Activated CD8-positive, alpha-beta memory T cell treated with anti-CD3 and anti-CD28 coated beads, Interleukin-2, amount 50 U/mL, for 1 hour (primary cell): Measurements from ENCODE around the gene MTCH1.

Source experiments
- DNase-seq: peaks from one replicate; pipeline ENCODE4 v3.0.0-alpha.2; 2020; ENCODE audit errors: extremely low read depth

The MTCH1 gene

DNA sequence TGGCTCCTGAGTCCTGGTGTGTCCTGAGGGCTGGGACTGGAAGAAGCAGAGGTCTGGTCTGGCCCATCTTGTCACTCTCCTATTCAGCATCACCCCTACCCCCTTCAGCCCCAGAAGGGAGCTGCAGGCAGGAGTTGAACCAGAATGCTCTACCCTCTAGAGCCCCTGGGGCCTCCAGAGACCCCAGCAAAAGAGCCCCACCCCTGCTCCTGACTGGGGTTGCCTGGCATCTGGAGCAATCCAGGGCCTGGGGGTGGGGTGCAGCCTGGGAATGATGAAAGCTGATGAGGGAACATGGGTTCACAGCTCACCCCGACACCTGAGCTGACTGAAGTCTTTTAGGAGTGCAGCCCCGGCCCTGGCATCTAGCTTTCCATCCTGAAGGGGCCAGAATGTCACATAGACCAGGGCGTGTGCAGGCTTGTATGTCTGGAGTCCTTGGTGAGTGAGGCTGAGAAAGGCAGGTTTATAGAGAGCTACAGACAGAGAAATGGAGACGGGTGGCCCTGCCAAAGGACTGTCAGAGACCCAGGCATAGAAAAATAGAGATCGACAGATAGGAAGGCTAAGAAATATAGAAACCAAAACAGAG lies 31.7 kb upstream of the MTCH1 start:
- no peak for DNase-seq

DNA sequence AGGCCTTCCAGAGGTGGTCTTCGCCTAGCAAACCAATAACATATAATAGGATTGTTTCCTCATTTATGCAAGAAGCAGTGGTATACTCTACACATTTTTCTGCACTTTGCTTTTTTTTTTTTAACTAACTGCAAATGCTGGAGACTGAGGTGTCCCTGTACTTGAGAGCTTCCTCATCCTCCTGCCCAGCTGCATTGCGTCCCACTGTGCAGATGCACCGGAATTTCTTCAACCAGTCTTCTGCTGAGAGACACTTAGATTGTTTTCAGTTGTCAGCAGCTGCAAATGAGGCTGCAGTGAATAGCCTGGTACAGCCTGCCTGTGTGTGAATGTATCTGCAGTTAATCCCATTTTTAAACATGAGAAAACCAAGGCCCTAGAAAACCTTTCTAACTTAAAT lies 31.0 kb upstream of the MTCH1 start:
- no peak for DNase-seq

DNA sequence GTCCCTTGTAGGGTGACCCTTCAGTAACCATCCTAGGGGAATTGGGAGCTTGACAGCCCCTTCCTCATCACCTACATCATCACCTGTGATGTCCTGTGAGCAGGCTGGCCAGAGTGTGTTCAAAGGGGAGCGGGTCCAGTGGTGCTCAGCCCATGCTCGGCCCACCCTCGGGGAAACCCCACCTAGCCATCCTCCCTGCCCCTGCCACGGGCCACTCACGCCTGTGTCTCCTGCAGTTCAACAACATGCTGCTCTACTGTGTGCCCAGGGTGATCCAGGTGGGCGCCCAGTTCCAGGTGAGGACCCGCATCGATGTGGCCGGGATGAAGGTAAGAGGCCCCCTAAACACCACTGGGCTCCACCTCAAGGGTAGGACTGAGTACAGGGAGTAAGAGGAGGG lies 29.5 kb upstream of the MTCH1 start:
- DNase-seq = no peak

DNA sequence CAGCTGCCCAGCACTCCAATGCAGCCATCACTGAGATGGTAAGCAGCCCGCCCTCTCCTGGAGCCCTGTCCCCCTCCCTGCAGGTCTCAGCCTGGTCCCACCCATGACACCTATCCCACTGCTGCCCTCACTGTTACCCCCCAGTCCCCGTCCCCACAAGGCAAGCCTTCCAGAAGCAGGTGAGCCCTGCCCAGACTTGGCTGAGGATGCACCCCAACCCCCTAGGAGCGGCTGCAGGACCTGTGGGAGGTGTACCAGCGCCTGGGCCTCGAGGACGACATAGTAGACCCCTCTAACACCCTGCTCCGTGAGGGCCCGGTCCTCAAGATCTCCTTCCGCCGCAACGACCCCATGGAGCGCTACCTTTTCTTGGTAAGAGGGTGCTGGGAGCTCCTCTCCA lies 28.7 kb upstream of the MTCH1 start:
- DNase-seq = no peak

DNA sequence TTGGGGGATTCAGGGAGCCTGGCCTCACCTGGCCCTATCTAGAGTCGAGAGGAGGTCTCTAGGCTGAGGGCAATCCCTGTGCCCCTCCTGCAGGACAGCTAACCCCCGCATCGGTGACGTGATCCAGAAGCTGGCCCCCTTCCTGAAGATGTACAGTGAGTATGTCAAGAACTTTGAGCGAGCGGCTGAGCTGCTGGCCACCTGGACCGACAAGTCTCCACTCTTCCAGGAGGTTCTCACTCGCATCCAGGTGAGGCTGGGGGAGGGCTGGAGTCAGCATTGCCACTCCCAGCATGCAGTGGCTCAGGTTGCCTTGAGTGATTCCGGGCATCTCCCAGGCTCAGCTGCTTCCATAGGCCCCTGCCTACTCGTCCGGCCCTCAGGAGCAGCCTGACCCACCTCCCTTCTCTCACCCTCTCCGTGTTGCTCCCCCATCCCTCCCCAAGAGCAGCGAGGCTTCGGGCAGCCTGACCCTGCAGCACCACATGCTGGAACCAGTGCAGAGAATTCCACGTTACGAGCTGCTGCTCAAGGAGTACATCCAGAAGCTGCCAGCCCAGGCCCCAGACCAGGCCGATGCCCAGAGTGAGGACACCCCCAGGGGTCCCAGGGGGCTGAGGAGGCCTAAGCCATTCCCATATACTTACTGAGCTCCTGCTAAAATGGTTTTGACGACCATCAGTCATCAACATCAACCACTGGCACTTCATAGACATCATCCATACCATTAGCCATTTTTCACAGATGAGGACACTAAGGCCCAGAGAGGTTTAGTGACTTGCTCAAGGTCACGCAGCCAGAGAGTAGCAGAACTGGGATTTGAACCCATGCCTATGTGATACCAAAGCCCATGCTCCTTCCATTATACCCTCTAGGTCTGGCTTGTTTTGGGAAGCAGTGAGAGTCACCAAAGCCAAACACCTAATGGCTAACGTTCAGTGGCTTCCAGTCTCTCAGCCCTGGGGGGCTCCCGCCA lies 27.8 kb upstream of the MTCH1 start:
- DNase-seq = no peak

DNA sequence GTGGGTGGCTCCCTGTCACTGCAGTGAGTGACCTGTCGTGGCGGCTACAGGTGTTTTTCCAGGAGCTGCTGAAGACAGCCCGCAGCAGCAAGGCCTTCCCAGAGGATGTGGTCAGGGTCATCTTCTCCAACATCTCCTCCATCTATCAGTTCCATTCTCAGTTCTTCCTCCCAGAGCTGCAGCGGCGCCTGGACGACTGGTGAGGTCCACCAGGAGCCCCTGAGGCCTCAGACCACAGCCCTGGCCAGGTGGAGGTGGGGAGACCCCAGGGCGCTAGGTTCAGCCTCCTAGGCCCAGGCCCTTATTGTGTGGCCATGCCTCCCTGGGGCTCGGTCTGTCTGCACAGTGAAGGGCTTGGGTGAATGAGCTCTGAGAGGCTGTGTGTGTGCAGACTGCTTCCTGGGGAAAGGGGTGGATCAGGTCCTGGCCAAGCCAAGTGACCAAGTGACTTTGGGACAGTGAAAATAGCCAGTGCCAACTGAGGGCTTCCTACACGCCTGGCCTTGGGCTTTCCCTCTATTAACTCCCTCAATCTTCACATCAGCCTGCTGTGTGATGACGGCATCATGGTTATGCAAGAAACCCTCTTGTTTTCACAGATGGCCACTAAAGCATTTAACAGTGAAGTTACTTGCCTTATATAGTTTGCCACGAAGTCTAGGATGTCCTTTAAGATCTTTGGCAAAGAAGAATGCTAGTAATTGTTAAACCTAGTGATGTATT lies 25.8 kb upstream of the MTCH1 start:
- no peak for DNase-seq

DNA sequence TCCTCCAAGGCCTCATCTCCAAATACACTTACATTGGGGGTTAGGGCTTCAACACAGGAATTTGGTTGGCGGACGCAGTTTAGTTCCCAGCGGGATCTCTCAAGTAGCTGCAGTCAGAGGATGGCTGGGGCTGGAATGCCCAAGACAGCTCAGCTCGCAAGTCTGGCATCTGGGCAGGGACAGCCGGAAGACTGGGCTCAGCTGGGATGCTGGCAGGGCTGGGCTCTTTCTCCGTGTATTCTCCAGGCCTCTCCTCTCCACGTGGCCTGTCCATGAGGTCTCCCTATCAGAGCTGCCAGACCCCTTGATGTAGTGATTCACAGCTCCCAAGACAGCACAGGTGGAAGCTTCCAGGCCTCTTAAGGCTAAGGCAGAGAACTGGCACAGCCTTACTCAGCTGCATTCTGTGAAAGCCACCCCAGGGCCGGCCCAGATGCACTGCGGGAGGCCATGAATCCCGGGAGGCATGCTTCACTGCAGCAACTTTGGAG lies 24.5 kb upstream of the MTCH1 start:
- DNase-seq = no peak

DNA sequence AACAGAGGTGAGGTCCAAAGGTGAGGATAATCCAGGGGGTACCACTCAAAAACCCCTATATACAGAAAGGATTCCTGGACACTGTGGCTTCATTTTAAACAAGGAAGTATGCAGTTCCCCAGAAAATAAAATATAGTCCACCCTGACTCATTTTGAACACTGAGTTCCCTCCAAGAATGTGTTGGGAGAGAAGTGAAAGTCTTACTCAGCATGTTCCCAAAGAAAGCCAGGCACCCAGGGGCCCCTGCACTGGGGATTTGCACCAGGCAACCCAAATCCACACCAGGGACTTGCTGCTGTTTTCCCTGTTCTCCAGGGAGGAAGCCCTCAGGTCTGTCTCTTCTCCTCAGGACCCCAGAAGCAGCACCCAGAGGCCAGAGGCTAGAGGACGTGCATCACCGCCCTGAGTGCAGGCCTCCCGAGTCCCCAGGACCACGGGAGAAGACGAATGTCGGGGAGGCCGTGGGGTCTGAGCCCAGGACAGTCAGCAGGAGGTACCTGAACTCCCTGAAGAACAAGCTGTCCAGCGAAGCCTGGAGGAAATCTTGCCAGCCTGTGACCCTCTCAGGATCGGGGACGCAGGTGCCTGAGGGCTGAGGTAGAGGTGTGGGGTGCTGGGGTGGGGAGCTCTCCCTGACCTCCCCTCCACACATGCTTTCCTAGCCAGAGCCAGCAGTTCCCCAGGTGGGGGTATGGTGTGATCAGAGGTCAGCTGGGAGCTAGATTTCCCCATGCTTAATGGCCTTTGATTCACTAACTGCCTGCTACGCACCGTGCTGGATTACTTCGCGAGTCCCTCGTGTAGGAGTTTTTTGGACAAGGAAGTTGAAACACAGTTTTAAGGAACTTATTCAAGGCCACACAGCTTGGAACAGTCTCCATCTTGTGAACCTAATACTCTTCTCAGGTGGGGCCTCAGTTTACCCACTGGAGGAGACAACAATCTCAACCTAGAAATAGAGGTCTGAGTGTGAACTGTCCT lies 22.8 kb upstream of the MTCH1 start:
- no peak for DNase-seq

DNA sequence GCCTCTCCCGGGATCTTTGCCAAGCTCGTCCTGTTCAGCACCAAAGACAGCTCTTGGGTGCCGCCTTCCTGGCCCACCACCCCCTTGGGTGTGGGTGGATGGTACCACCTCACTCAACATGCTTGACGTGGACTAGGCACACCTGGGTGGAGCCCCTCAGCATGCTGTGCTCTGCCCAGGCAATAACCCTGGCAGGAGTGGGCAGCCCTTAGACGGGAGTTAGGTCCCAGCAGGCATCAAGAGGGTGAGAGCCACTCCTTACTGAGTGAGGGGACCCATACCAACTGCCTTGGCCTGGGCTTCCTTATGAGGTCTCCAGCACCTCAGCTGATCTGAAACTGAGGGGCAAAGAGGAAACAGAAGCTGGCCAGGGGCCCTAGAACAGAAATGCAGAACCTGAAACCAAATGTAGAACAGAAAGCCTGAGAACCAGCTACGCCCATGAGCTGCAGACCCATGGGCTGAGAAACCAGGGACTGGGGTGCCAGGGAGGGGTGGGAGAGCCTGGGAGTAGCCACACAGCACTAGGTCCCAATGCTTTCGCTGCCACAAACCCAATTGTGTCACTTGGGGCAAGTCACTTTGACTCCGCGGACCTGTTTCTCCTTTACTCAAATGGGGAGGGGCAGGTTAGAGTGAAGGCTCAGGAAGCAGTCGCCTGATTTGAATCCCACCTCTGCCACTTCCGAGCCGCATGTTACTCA lies 21.5 kb upstream of the MTCH1 start:
- no peak for DNase-seq

DNA sequence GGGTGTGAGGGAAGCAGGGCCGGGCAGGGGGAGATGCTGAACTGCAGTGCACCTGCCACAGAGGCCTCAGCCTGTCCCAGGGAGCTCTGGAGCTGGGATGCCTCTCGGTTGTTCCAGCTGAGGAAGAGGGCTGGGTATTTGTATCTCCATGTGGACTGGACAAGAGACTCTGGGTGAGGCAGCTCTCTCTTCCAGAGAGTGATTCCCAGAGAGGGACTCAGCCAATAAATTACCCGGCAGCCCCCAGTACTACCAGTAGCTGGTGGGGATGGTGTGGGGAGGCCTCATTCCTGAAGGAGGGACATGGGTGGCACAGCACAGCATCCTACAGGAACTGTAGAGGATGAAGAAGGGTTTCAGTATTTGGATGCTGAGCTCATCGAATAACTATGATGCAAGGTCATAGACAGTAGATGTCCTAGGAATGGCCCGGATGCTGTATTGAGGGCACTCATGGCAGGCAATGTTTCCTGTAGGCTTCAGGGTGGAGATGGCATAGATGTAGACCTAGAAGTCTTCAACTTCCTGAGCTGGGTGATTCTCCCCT lies 20.9 kb upstream of the MTCH1 start:
- no peak for DNase-seq

DNA sequence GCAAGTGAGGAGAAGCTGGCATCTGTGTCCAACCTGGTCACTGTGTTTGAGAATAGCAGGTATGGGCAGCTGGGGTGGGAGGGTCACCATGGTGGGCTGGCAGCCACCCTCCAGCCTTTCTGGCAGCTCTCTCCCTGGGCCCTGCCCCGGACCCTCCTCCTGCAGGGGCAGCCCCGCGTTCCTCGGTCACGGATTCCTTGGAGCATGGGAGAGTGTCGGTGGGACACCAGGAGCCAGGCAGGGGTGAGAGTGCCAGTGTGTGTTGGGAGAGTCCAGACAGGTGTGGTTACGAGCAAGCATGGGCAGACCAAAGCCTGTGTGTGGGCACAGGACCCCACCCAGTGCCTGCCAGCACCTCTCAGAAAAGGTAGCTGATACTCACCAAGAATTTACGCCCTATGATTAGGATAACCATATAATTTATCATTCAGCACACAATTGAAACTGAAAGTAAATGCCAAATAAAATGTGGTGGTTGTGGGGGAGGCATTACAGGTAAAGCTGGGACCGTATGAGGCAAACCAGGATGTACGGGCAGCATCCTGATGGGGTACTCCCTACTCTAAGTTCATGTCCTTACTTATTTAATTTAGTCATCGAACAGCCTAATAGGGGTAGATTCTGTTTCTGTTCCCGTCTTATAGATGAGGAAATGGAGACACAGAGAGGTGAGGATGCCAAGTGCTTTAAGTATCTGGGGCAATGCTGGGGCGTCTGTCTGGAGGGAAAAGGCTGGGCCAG lies 20.0 kb upstream of the MTCH1 start:
- no peak for DNase-seq

DNA sequence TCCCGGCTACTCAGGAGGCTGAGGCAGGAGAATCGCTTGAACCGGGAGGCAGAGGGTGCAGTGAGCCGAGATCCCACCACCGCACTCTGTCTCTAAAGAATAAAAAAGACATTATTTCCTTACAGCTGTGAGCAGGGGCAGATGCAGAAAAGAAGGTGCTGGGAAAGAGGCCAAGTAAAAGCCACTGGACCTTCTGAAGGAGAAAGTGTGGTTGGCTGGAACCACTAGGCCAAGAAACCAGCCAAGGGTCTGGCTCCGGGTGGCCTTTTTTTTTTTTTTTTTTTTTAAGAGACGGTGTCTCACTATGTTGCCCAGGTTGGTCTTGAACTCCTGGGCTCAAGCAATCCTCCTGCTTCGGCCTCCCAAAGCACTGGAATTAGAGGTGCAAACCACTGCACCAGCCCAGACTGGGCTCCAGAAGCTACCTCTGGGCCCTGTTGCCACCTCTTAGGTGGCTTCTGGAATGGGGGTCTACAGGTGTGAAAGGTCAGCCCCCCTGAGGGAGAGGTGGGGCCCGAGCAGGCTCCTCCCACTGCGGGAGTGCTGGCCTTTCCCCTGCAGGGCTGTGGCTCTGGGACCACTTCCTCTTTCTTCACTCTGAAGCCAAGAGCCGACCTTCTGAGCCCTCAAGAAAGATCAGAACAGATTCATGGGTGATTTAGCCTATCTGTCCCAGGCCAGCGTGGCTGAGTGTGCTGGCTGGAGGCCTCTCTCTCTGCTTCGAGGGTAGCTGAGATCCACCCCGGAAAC lies 19.2 kb upstream of the MTCH1 start, which contains the start of gene FGD2:
Gene FGD2 (plus strand): TSS at position 595 of the 750 bp plus-strand sequence. CDS start 163 bp downstream, outside the sequence.
- DNase-seq = no peak

DNA sequence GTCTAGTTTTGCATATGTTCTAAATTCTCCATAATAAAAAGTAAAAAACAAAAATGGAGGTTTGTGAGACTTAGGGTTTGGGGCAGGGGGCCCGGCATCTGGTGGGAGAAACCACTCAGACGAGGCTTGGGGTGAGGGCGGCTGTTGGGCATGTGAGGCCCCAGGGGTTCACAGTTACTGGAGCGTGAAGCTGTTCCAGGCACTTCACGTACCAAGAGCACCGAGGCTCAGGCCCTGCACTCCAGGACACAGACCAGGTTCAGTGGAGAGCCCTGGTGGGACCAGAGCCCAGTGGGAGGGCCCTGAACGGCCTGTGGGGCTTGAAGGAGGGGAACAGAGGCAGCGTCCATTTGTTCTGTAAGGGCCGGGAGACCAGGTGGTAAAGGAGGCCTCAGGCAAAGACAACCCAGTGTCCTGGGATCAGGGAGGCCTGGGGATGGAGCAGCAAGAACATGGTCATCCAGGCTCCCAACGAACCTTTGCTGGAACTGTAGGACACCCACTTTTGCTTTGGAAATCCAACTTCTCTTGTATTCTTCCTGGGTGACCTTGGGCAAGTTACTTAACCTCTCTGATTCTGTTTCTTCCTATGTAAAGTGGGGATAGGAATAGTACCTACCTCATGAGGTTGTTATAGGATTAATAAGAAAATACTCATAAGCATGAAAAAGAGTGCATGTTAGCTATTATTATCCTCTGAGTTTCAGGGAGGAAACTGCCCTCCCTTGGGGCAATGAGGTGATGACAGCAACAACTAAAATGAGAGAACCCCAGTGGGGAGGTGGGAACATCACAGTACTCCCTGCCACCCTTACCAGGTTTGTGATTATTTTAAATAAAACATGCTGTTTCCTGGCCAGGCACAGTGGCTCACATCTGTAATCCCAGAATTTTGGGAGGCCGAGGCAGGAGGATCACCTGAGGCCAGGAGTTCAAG lies 18.3 kb upstream of the MTCH1 start:
- DNase-seq = no peak

DNA sequence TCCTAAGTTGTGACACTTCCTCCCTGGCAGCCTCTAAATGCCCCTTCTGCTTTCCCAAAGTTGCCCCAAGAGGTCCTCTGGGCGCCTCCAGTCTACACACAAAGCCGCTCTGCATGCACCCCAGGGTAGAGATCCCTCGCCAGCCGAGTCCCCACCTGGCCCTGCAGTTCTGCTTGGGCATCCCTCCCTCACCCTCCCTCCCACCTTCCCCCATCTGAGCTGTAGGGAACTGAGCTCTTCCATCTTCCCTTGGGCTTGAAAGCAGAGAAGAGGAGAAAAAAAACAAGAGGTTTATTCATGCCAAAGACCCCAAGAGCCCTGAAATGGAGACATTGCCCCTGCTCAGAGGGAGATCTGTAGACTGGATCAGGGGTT lies 13.7 kb upstream of the MTCH1 start:
- no peak for DNase-seq

DNA sequence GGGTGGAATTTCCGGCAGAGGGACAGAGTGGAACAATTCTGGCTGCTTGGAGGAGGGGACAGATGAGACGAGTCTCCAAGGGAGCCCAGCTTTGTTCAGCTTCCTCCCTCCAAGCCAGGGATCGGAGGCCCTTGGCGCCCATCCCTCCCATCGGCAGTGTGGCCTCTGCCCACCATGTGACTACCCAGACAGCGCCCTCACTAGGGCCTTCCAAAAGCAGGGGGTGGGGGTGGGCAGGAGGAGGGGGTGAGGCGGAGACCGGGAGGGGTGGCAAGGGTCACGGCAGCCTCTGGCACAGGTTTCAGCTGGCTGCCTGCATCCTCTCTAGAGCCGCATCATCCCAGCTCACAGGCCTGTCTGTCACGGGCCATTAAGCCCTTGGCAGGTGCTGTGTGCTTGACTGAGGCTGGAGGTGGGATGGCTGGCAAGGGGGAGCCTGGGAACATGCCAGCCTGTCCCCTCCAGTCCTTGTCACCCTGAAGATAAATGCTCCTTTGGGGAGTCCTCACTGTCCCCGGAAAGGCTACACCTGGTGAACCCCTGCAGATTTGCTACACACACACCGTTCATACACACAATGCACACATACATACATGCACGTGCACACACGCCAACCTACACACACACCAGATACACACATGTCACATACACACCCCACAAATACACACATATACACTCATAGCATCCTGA lies 13.2 kb upstream of the MTCH1 start:
- DNase-seq = no peak

DNA sequence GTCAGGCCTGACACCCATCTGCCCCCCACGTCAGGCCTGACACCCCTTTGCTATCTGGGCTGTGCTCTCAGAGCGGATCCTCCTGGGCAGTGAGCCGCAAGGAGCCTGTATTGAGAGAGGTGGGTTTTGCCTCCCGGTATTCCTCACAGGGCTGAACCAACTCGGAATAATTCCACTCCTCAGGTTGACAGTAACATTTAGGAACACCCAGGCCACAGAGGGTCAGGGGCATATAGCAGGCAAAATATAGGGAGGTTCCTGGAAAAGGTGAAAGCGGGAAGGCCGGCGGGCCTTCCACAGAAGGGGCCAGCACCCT lies 12.7 kb upstream of the MTCH1 start:
- no peak for DNase-seq
